ENCODE data around the gene TNXB.
"Not testable (repeated sequence)": the region's sequence is repeated elsewhere in the genome, so short reads cannot be mapped to it uniquely, and the experiment has no call there.

TNXB gene

GRCh38 chr6:32083812-32084768 lies 25.0 kb downstream of the TNXB start:
- no peak for FAIRE-seq

DNA sequence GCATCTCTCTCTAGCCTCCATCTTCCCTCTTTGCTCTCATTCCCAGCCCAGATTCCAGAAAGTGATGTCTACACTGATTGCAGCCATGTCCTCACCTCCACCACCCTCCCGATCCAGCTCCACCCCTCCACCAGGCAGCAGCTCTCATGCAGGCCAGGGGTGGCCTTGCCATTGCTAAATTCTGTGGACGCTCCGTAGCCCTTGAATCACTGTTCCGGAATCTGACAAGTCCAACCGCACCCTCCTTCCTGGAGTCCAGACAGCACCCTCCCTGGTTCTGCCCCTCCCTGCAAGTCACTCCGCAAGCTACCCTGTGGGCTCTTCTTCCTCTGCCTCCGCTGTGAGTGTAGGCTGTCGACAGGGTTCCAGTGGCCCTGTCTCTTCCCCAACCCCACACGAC lies 26.2 kb downstream of the TNXB start:
- FAIRE-seq: no peak

DNA sequence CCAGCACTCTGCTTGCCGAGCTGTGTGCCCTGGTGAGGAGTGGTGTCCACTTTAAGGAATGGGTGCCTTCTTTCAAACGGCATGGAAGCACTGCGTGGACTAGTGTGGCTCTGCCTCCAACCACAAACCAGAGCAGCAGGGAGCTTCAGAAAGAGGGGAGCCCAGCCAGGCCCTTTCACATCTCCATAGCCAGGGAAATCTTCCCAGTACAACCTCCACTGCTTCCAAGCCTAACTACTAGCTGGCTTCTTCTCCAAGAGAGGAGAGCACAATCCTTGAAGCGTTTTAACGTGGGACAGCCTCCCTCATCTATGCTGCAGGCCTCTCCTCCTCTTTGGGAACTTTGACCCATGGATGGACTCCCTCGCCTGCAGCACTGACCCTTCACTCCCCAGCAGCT lies 26.7 kb downstream of the TNXB start:
- FAIRE-seq: no peak

- no peak for FAIRE-seq
Measured at GRCh38 chr6:32081168-32081990, 27.8 kb downstream of the TNXB start.

- no peak for FAIRE-seq
Measured at GRCh38 chr6:32079566-32080290, 29.4 kb downstream of the TNXB start.

DNA sequence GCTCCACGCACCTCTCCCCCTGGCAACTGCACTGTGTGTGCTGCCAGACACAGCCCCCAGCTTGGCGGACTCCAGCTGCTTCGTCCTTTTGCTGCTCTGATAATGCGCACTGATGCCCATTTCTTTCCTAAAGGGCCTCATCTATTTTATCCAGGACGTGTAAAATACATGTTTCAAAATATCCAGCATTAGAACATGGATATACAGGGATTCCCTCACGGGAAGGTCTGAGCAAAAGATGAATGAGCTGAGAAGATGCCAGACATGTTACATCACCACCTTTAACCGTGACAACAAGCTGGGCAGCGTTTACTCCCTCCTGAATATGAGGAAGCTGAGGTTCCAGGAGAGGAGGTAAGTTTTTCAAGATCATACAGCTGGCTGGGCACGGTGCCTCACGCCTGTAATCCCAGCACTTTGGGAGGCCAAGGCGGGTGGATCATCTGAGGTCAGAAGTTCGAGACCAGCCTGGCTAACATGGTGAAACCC lies 32.8 kb downstream of the TNXB start:
- FAIRE-seq: no peak

GRCh38 chr6:32075781-32076180 lies 33.4 kb downstream of the TNXB start:
- no peak for FAIRE-seq

- FAIRE-seq: no peak
Measured at GRCh38 chr6:32074996-32075532, 34.1 kb downstream of the TNXB start.

GRCh38 chr6:32073613-32074012 lies 35.5 kb downstream of the TNXB start:
- FAIRE-seq: no peak

DNA sequence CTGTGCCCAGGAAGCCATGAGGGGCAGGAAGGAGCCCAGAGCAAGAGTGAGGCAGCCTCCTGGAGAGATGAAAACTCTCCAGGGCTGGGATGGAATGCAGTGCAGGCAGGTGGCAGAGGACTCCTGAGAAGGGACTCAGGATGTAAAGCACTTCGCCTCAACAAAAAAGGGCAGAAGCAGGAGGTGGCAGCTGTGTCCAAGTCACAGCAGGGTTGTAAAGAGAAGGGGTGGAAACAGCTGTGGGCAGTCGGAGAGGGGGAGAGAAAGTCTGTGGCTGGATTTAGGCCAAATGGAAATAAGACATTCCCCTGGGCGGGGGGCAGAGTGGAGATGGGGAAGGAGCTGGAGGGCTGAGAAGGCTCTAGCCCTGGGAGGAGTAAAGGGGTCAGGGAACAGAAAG lies 36.0 kb downstream of the TNXB start:
- FAIRE-seq: no peak

DNA sequence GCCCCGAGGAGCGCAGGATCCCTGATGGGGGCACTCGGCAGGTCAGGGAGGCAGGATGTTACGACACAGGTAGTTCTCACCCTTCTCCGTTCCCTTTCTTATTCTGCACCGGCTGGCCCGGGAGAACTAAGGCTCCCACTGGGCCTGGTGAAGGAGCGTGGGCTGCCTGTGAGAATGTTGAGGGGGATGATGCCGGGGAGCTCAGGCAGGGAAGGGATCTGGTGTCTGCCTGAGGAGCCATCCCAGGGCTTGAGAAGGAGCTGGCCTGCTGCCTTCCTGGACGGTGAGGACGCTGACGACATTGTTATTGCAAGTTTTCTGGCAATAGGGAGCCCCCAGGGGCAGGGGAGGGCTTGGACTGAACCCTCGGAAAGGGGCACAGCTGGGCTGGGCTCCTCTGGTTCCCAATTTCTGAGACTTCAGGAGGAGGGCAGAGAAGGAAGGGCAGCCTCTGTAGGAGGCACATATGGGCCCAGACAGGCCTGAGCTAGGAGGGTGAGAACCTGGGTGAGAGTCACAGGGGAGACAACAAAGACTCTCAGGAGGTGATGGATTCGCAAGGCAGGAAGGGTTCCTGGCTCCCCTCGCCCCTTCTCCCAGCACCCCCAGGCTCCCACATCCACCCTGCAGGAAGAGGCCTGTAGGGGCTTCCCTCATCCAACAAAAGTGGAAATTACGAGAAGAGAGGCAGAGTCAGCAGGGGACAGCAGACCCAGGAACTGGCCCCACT lies 38.2 kb downstream of the TNXB start:
- no peak for FAIRE-seq

GRCh38 chr6:32069878-32070515 lies 39.1 kb downstream of the TNXB start:
- no peak for FAIRE-seq

- FAIRE-seq: no peak
Measured at GRCh38 chr6:32069460-32069859, 39.7 kb downstream of the TNXB start.

GRCh38 chr6:32068867-32069266 lies 40.3 kb downstream of the TNXB start:
- no peak for FAIRE-seq

DNA sequence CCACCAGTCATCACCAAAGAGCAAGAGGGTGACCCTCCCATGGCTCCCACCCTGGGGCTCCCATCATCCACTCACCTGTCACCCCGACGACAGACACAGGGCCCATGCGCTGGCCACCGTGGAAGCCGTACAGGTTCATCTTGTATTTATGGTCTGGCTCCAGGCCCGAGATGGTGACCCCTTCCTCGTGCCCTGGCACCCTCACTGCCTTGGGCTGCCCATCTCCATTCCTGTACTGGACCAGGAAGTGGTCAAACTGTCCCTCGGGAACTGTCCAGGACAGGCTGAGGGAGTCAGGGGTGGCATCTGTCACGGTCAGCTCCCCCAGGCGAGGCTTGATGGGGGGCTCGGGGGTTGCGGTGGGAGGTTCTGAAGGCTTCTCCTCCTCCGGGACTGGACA lies 40.8 kb downstream of the TNXB start:
- not testable (repeated sequence) for FAIRE-seq

DNA sequence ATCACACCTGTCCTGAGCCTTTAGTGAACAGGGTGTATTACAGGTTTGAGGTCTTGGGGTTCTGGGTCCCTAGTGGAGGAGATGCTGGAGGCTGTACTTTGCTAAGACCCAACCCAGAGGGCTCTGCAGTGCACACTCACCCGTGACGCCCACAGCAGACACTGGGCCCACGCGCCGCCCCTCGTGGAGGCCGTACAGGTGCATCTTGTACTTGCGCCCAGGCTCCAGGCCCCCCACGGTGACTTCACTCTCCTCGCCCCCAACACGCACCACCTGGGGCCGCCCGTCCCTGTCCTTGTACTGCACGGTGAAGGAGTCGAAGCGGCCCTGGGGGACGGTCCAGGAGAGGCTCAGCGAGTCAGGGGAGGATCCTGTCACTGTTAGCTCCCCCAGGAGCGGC lies 41.6 kb downstream of the TNXB start:
- not testable (repeated sequence) for FAIRE-seq

GRCh38 chr6:32064706-32065105 lies 44.4 kb downstream of the TNXB start:
- no peak for FAIRE-seq

DNA sequence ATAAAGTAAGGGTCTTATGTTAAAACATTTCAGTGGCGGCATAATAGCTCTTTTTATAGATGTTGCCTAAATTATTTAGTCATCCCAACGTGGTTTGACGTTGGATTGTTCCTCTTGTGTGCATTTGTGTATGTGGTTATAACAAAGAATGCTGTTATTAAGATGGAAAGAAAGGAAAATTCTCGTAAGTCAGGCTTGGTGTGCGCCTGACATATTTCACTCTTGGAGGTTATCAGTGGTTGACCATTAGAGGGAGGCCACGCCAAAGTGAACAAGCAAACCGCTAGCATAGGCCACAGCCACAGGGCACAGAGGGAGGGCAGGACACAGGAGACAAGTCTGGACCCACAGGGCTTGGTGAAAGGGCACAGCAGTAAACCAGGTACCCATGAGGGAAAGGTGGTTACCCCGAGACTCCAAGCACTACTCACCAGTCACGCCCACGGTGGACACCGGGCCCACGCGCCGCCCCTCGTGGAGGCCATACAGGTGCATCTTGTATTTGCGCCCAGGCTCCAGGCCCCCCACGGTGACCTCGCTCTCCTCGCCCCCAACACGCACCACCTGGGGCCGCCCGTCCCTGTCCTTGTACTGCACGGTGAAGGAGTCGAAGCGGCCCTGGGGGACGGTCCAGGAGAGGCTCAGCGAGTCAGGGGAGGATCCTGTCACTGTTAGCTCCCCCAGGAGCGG lies 48.0 kb downstream of the TNXB start:
- no peak for FAIRE-seq

- no peak for FAIRE-seq
Measured at GRCh38 chr6:32058511-32058963, 50.6 kb downstream of the TNXB start.

GRCh38 chr6:32057966-32058365 lies 51.2 kb downstream of the TNXB start:
- FAIRE-seq: no peak

- no peak for FAIRE-seq
Measured at GRCh38 chr6:32056254-32056653, 52.9 kb downstream of the TNXB start.

All from TTC549 (cell line).